ENCODE results near the gene SELP.

DNA sequence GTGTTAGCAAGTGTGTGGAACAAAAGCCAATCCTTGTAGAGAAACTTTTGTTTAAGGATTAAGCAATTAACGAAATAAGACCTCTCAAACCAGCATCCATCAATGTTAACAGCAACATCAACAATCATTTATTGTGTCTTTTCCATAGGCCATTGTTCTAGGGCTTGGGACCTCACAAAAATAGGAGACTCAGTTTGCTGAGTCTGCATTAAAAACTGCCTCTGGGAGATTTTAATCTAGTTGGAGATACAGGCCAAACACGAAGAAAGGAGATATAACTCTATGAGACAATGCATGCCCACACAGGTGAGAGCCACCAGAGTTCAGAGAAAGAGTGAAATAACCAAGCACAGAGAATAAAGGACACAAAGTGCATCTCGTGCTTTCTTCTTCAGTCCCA, 14.4 kb upstream of the SELP start:
- no peak for TF ChIP-seq FOXA1 (IDR thresholded peaks at IDR 0.05)
- TF ChIP-seq, protein P1, sequence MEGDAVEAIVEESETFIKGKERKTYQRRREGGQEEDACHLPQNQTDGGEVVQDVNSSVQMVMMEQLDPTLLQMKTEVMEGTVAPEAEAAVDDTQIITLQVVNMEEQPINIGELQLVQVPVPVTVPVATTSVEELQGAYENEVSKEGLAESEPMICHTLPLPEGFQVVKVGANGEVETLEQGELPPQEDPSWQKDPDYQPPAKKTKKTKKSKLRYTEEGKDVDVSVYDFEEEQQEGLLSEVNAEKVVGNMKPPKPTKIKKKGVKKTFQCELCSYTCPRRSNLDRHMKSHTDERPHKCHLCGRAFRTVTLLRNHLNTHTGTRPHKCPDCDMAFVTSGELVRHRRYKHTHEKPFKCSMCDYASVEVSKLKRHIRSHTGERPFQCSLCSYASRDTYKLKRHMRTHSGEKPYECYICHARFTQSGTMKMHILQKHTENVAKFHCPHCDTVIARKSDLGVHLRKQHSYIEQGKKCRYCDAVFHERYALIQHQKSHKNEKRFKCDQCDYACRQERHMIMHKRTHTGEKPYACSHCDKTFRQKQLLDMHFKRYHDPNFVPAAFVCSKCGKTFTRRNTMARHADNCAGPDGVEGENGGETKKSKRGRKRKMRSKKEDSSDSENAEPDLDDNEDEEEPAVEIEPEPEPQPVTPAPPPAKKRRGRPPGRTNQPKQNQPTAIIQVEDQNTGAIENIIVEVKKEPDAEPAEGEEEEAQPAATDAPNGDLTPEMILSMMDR (IDR thresholded peaks at IDR 0.05; ENCODE audit: low read depth, low read length, missing input control), result no peak
- TF ChIP-seq TAF1 (conservative IDR thresholded peaks at IDR 0.05), result no peak
- TF ChIP-seq, protein P2, sequence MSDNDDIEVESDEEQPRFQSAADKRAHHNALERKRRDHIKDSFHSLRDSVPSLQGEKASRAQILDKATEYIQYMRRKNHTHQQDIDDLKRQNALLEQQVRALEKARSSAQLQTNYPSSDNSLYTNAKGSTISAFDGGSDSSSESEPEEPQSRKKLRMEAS (IDR thresholded peaks at IDR 0.05), result no peak
- TF ChIP-seq, protein P3, sequence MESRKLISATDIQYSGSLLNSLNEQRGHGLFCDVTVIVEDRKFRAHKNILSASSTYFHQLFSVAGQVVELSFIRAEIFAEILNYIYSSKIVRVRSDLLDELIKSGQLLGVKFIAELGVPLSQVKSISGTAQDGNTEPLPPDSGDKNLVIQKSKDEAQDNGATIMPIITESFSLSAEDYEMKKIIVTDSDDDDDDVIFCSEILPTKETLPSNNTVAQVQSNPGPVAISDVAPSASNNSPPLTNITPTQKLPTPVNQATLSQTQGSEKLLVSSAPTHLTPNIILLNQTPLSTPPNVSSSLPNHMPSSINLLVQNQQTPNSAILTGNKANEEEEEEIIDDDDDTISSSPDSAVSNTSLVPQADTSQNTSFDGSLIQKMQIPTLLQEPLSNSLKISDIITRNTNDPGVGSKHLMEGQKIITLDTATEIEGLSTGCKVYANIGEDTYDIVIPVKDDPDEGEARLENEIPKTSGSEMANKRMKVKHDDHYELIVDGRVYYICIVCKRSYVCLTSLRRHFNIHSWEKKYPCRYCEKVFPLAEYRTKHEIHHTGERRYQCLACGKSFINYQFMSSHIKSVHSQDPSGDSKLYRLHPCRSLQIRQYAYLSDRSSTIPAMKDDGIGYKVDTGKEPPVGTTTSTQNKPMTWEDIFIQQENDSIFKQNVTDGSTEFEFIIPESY (IDR thresholded peaks at IDR 0.05), result no peak
- TF ChIP-seq EGR1 (IDR thresholded peaks at IDR 0.05; ENCODE audit: low read depth in 2 of 2), result no peak
- no peak for TF ChIP-seq RAD21 (IDR thresholded peaks at IDR 0.05)
- TF ChIP-seq SP1 (IDR thresholded peaks at IDR 0.05), result no peak
- no peak for TF ChIP-seq GABPA (IDR thresholded peaks at IDR 0.05 in 1 of 2, conservative IDR thresholded peaks at IDR 0.05 in 1 of 2)
- no peak for TF ChIP-seq YY1 (IDR thresholded peaks at IDR 0.05)
- TF ChIP-seq RXRA (IDR thresholded peaks at IDR 0.05), result no peak

Data from liver (tissue), 3 donors.